NCI-H1694 (cell line): Measurements from ENCODE around the gene SLC17A5.
"Not testable (repeated sequence)": the region's sequence is repeated elsewhere in the genome, so short reads cannot be mapped to it uniquely, and the experiment has no call there.

Experiments
- DNase-seq: peaks from one replicate; lab custom pipeline; 2025; lab: John Stamatoyannopoulos, UW

The SLC17A5 gene

GRCh38 chr6:73665686-73666319, 12.0 kb upstream of the SLC17A5 start:
- DNase-seq, result no peak

GRCh38 chr6:73664701-73665100, 10.9 kb upstream of the SLC17A5 start:
- no peak for DNase-seq

GRCh38 chr6:73657201-73657600, 3.4 kb upstream of the SLC17A5 start:
- DNase-seq, result no peak

- no peak for DNase-seq
Observed at GRCh38 chr6:73656531-73657145, 2.8 kb upstream of the SLC17A5 start.

GRCh38 chr6:73655341-73655917, 1.6 kb upstream of the SLC17A5 start:
- DNase-seq, result no peak

- DNase-seq, result peak; percentile 38
Observed at GRCh38 chr6:73652637-73653570, 888 bp downstream of the SLC17A5 start.

GRCh38 chr6:73649783-73650182, 4.0 kb downstream of the SLC17A5 start:
- DNase-seq, result no peak

- DNase-seq, result no peak
Observed at GRCh38 chr6:73648166-73648565, 5.6 kb downstream of the SLC17A5 start.

GRCh38 chr6:73644941-73645591, 8.7 kb downstream of the SLC17A5 start:
- DNase-seq, result no peak

GRCh38 chr6:73644030-73644429, 9.8 kb downstream of the SLC17A5 start:
- no peak for DNase-seq

- DNase-seq, result no peak
Observed at GRCh38 chr6:73642530-73642929, 11.3 kb downstream of the SLC17A5 start.

- no peak for DNase-seq
Observed at GRCh38 chr6:73640179-73640750, 13.5 kb downstream of the SLC17A5 start.

GRCh38 chr6:73639040-73639439, 14.8 kb downstream of the SLC17A5 start:
- no peak for DNase-seq

- DNase-seq, result no peak
Observed at GRCh38 chr6:73637404-73637803, 16.4 kb downstream of the SLC17A5 start.

- no peak for DNase-seq
Observed at GRCh38 chr6:73636048-73636447, 17.7 kb downstream of the SLC17A5 start.

GRCh38 chr6:73632346-73632745, 21.4 kb downstream of the SLC17A5 start:
- no peak for DNase-seq

- no peak for DNase-seq
Observed at GRCh38 chr6:73631849-73632248, 21.9 kb downstream of the SLC17A5 start.

- no peak for DNase-seq
Observed at GRCh38 chr6:73630401-73630800, 23.4 kb downstream of the SLC17A5 start.

- DNase-seq, result no peak
Observed at GRCh38 chr6:73624896-73625295, 28.9 kb downstream of the SLC17A5 start.

- DNase-seq, result not testable (repeated sequence)
Observed at GRCh38 chr6:73623480-73623879, 30.3 kb downstream of the SLC17A5 start.

- not testable (repeated sequence) for DNase-seq
Observed at GRCh38 chr6:73618082-73618481, 35.7 kb downstream of the SLC17A5 start.

- DNase-seq, result no peak
Observed at GRCh38 chr6:73614802-73615201, 39.0 kb downstream of the SLC17A5 start.
